HCT116 (cell line): Measurements from ENCODE around the gene STON2. TPM values are rescaled to one million over a fixed set of nuclear protein-coding genes. Genes with fewer than 3 reads are reported as not detected.

Source experiments
- ATAC-seq: fragments of 200-7000 bp; cut with Tn5 transposase; 2 replicates; pipeline ENCODE4 v1.9.1; 2020; ENCODE audit warnings: mild to moderate bottlenecking, moderate library complexity
- BruUV-seq: library from RNA; stranded (reverse); fragments of 400-500 nt; replicated peaks from 2 replicates; lab custom pipeline; 2021; lab: Mats Ljungman, UMichigan
- CTCF ChIA-PET: fragments of 300-600 bp; sonication (Branson Sonifier 250); formaldehyde crosslinking; loops from one replicate; lab custom pipeline; 2021; ENCODE audit warnings: antibody characterized with exemption; lab: Charles Lee
- POLR2A ChIA-PET: fragments of 300-600, 350-600 bp; sonication (Branson Sonifier 250); formaldehyde crosslinking; loops from one replicate; lab custom pipeline; 2021; ENCODE audit warnings: antibody characterized with exemption; lab: Charles Lee
- RAD21 ChIA-PET, 2 experiments: fragments of 300-600 bp; sonication (Branson Sonifier 250); formaldehyde crosslinking; loops; one replicate each; lab custom pipeline; 2023; ENCODE audit warnings: low total read pairs in 2 of 2; ENCODE audit not compliant: uncharacterized antibody in 2 of 2, unreplicated experiment in 2 of 2, low non-redundant PET in 1 of 2; lab: Charles Lee
- DNase-seq: peaks from one replicate; pipeline ENCODE4 v3.0.0-alpha.2; 2010; ENCODE audit warnings: low read depth, low spot score
- H2AFZ ChIP-seq: fragments of 200-600 bp; shearing (Covaris generic), sonication (generic); 2 replicates; pipeline ENCODE4 v1.6.1; 2017; ENCODE audit warnings: low read depth, mixed run types, mixed read lengths, antibody characterized with exemption, low read length; ENCODE audit not compliant: poor library complexity, severe bottlenecking
- H3K27ac ChIP-seq: 2 replicates; pipeline ENCODE4 v1.5.1; 2012; ENCODE audit warnings: low read depth, low read length
- H3K27me3 ChIP-seq: fragments of 200-600 bp; sonication (generic); 2 replicates; pipeline ENCODE4 v1.6.1; 2016; ENCODE audit warnings: mixed run types, low read length, mixed read lengths; ENCODE audit not compliant: insufficient read depth
- H3K36me3 ChIP-seq, 2 experiments: fragments of 200-500 bp in 1 of 2; fragments of 200-600 bp in 1 of 2; sonication (Bioruptor generic) in 1 of 2; sonication (generic) in 1 of 2; 2 replicates each; pipeline versions ENCODE4 v1.5.1 to v1.6.1; 2014 to 2016; ENCODE audit warnings: low read length in 2 of 2, inconsistent platforms in 1 of 2, mixed read lengths in 1 of 2, mixed run types in 1 of 2; ENCODE audit not compliant: insufficient read depth in 2 of 2, control insufficient read depth in 1 of 2
- H3K4me1 ChIP-seq, 2 experiments: fragments of 200-600 bp in 1 of 2; sonication (generic) in 1 of 2; 2 replicates each; pipeline versions ENCODE4 v1.5.1 to v1.6.1; 2012 to 2017; ENCODE audit warnings: low read length in 2 of 2, inconsistent platforms in 1 of 2, mild to moderate bottlenecking in 1 of 2, mixed read lengths in 1 of 2, mixed run types in 1 of 2, moderate library complexity in 1 of 2; ENCODE audit not compliant: insufficient read depth in 2 of 2, control insufficient read depth in 1 of 2
- H3K4me2 ChIP-seq: fragments of 200-600 bp; sonication (generic); 2 replicates; pipeline ENCODE4 v1.6.1; 2017; ENCODE audit warnings: mixed run types, low read length, mixed read lengths
- H3K4me3 ChIP-seq, 2 experiments: fragments of 200-600 bp in 1 of 2; sonication (generic) in 1 of 2; replicated peaks in 1 of 2; 2 replicates each; pipeline ENCODE4 v1.5.1; 2011 to 2016; ENCODE audit warnings: low read length in 2 of 2, control low read depth in 1 of 2, low read depth in 1 of 2, mild to moderate bottlenecking in 1 of 2, mixed read lengths in 1 of 2, mixed run types in 1 of 2
- H3K79me2 ChIP-seq: fragments of 200-600 bp; sonication (generic); 2 replicates; pipeline ENCODE4 v1.6.1; 2017; ENCODE audit warnings: mild to moderate bottlenecking, mixed run types, low read length, moderate library complexity, mixed read lengths; ENCODE audit not compliant: insufficient read depth
- H3K9ac ChIP-seq: fragments of 200-600 bp; sonication (generic); 2 replicates; pipeline ENCODE4 v1.6.1; 2016; ENCODE audit warnings: low read length, mixed read lengths
- H3K9me2 ChIP-seq: fragments of 200-600 bp; sonication (generic), shearing (Covaris generic); 2 replicates; pipeline ENCODE4 v1.6.1; 2017; ENCODE audit warnings: mixed run types, mild to moderate bottlenecking, moderate library complexity; ENCODE audit not compliant: insufficient read depth
- H3K9me3 ChIP-seq, 2 experiments: fragments of 200-500 bp in 1 of 2; fragments of 200-600 bp in 1 of 2; sonication (Bioruptor generic) in 1 of 2; sonication (generic) in 1 of 2; 2 replicates each; pipeline ENCODE4 v1.6.1; 2014 to 2017; ENCODE audit warnings: low read length in 2 of 2, mixed read lengths in 2 of 2, inconsistent platforms in 1 of 2, low read depth in 1 of 2, mild to moderate bottlenecking in 1 of 2, mixed run types in 1 of 2, moderate library complexity in 1 of 2; ENCODE audit not compliant: control insufficient read depth in 1 of 2, insufficient read depth in 1 of 2
- H4K20me1 ChIP-seq: fragments of 200-600 bp; sonication (generic), shearing (Covaris generic); 2 replicates; pipeline ENCODE4 v1.6.1; 2017; ENCODE audit warnings: mixed run types, mild to moderate bottlenecking, moderate library complexity; ENCODE audit not compliant: insufficient read depth
- ATF3 ChIP-seq: IDR thresholded peaks from 2 replicates; pipeline ENCODE4 v1.6.1; 2012
- CBX3 ChIP-seq: IDR thresholded peaks from 2 replicates; pipeline ENCODE4 v1.6.1; 2012; ENCODE audit warnings: low read depth
- CEBPB ChIP-seq: IDR thresholded peaks from 2 replicates; pipeline ENCODE4 v1.6.1; 2012; ENCODE audit warnings: low read depth
- CTCF ChIP-seq, 3 experiments: fragments of 200-600 bp in 1 of 3; sonication (generic) in 1 of 3; IDR thresholded peaks in 2 of 3; conservative IDR thresholded peaks in 1 of 3; 2 replicates each; pipeline ENCODE4 v1.5.1; 2012 to 2017; ENCODE audit warnings: low read depth in 2 of 3, low read length in 2 of 3, antibody characterized with exemption in 1 of 3, borderline replicate concordance in 1 of 3, control low read depth in 1 of 3, mild to moderate bottlenecking in 1 of 3, mixed read lengths in 1 of 3, mixed run types in 1 of 3, moderate library complexity in 1 of 3; ENCODE audit not compliant: insufficient read depth in 1 of 3
- ELF1 ChIP-seq: IDR thresholded peaks from 2 replicates; pipeline ENCODE4 v1.6.1; 2012; ENCODE audit warnings: low read depth, borderline replicate concordance
- EZH2 ChIP-seq: fragments of 200-600 bp; sonication (generic); IDR thresholded peaks from 2 replicates; pipeline ENCODE4 v1.6.1; 2017; ENCODE audit warnings: antibody characterized with exemption, mixed run types
- MAX ChIP-seq: IDR thresholded peaks from 2 replicates; pipeline ENCODE4 v1.6.1; 2012
- POLR2A ChIP-seq: IDR thresholded peaks from 2 replicates; pipeline ENCODE4 v1.7.0; 2011; ENCODE audit warnings: borderline replicate concordance; ENCODE audit not compliant: insufficient read depth, insufficient read length; ENCODE audit errors: extremely low read depth
- RAD21 ChIP-seq: IDR thresholded peaks from 2 replicates; pipeline ENCODE4 v1.6.1; 2012; ENCODE audit warnings: low read depth, mild to moderate bottlenecking
- REST ChIP-seq: IDR thresholded peaks from 2 replicates; pipeline ENCODE4 v1.6.1; 2012; ENCODE audit warnings: low read depth
- SRF ChIP-seq: IDR thresholded peaks from 2 replicates; pipeline ENCODE4 v1.6.1; 2012; ENCODE audit warnings: low read depth
- TCF7L2 ChIP-seq: IDR thresholded peaks from 2 replicates; pipeline ENCODE4 v1.7.0; 2011; ENCODE audit warnings: borderline replicate concordance, inconsistent platforms; ENCODE audit not compliant: insufficient read depth, insufficient read length; ENCODE audit errors: extremely low read depth
- ZBTB33 ChIP-seq: IDR thresholded peaks from 2 replicates; pipeline ENCODE4 v1.6.1; 2011; ENCODE audit warnings: mild to moderate bottlenecking, low read length, moderate library complexity; ENCODE audit not compliant: insufficient replicate concordance; ENCODE audit errors: extremely low read depth
- intact Hi-C: fragments of 100-400 bp; cut with micrococcal nuclease; formaldehyde crosslinking; loops from 2 replicates; pipeline ENCODE4 v1.10.0; 2022
- total RNA-seq: library from RNA; stranded (reverse); gene quantifications from one replicate; pipeline ENCODE4 v1.2.1, GENCODE V29; 2021; ENCODE audit not compliant: unreplicated experiment

Gene STON2
- total RNA-seq, 1 experiment from 2014 or later, result 4.1 TPM

- Histone ChIP-seq H3K36me3 (no peaks in the 10 kb centered on the region), H3K27ac (no peak overlapping the region), H3K9me2 (no peaks in the 10 kb centered on the region), H3K79me2 (no peaks in the 10 kb centered on the region), H3K4me3 (no peak overlapping the region), H3K9me3 (no peaks in the 10 kb centered on the region), H4K20me1 (no peaks in the 10 kb centered on the region), H3K4me1 (no peaks in the 10 kb centered on the region), H2AFZ (no peak overlapping the region), H3K9ac (no peak overlapping the region), H3K4me2 (no peak overlapping the region), H3K27me3 (no peaks in the 10 kb centered on the region)
- RAD21 ChIA-PET, result no interaction called here
- intact Hi-C loops, result no loop called here
- CTCF ChIA-PET, result no interaction called here
- DNase-seq (no peak), ATAC-seq (no peak)
- POLR2A ChIA-PET, result no interaction called here
- no peak for TF ChIP-seq CBX3
- TF ChIP-seq ATF3, result no peak
- no peak for TF ChIP-seq MAX
- no peak for TF ChIP-seq REST
- TF ChIP-seq CEBPB, result no peak
- TF ChIP-seq RAD21, result no peak
- TF ChIP-seq ELF1, result no peak
- TF ChIP-seq SRF, result no peak
- no peak for TF ChIP-seq CTCF (IDR thresholded peaks at IDR 0.05 in 2 of 3, conservative IDR thresholded peaks at IDR 0.05 in 1 of 3; ENCODE audit: borderline replicate concordance in 1 of 3, insufficient read depth in 1 of 3, low read depth in 2 of 3, low read length in 2 of 3)
- no peak for TF ChIP-seq POLR2A
- TF ChIP-seq TCF7L2, result no peak
- no peak for TF ChIP-seq ZBTB33
- no peak for TF ChIP-seq EZH2
- BruUV-seq, result no TSS peak
Measured at GRCh38 chr14:81311141-81311540, 89.0 kb downstream of the STON2 start.
